GM12892 (cell line): ENCODE data around the gene UBASH3A.

Experiments
- DNase-seq: peaks from one replicate; pipeline ENCODE4 v3.0.0; 2011; ENCODE audit not compliant: insufficient read length
- FAIRE-seq: peaks from 2 replicates; lab custom pipeline; 2011; peaks lifted over from hg19 to GRCh38; lab: Jason Lieb, UNC
- POLR2A ChIP-seq: IDR thresholded peaks from 2 replicates; pipeline ENCODE4 v1.6.1; 2011; ENCODE audit warnings: low read depth, low read length, control low read depth
- POLR2AphosphoS5 ChIP-seq: IDR thresholded peaks from 2 replicates; pipeline ENCODE4 v1.6.1; 2011; ENCODE audit warnings: low read depth, low read length, control low read depth
- TAF1 ChIP-seq: IDR thresholded peaks from 2 replicates; pipeline ENCODE4 v1.6.1; 2011; ENCODE audit warnings: low read depth, mild to moderate bottlenecking, control low read depth, low read length, borderline replicate concordance

The UBASH3A gene

GRCh38 chr21:42409366-42409765 is 5.7 kb downstream of the UBASH3A start:
- DNase-seq (no peak), FAIRE-seq (no peak)

GRCh38 chr21:42411197-42411869 is 7.6 kb downstream of the UBASH3A start:
- DNase-seq (no peak), FAIRE-seq (no peak)

More at GRCh38 chr21:42409366-42409765, 5.7 kb downstream of the UBASH3A start:
- TF ChIP-seq POLR2AphosphoS5 (no peak), TAF1 (no peak), POLR2A (no peak)

DNA sequence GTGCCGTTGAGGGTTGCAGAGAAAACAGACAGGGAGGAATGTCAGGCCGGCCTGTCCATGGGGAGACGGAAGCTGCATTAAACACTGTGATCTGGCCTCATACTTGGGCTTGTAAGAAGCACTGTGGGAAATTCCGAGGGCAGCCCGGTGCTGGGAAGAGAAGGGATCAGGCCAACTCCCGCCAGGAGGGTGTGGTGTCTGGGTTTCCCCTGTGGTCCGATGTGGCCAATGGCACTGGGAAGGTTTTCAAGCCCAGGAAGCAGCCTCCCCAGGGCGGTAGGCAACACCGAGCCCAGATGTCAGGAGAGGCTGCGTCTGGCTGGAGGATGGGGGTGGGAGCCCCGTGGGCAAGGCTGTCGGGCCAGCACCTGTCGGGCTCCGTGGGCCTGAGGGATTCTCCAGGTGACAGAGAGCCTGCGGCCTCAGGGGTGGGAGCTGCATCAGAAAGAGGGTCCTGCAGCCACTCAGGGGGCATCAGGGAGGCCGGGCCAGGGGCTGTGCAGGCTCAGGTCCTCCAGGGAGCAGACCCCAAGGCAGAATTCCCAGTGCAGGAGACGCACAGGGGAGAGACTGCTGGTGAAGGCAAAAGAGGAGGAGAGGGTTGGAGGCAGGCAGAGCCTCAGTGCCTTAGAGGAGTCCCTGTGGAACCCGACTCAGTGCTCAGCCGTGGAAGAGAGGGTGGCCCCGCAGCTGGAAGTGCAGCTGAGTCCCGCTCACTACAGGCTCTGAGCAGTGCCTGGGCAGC is 8.4 kb downstream of the UBASH3A start:
- FAIRE-seq (no peak), DNase-seq (no peak)
- TF ChIP-seq POLR2A (no peak), TAF1 (no peak), POLR2AphosphoS5 (no peak)

More at GRCh38 chr21:42411197-42411869, 7.6 kb downstream of the UBASH3A start:
- TF ChIP-seq TAF1, result no peak
- no peak for TF ChIP-seq POLR2A
- TF ChIP-seq POLR2AphosphoS5, result no peak

DNA sequence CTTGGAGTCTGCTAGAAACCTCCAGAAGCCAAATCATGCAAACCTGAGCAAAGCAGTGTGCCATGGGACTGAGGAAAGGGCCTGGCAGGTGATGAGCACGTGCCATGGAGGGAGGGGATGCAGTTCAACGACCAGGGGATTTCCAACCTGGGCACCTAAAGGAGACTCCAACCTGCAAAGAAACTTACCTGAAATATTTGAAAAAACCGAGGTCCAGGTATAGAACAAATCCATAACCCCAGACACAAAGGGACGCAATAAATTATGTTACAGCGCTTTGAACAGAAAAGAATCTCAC is 8.9 kb downstream of the UBASH3A start:
- FAIRE-seq, result no peak
- DNase-seq, result no peak
- TF ChIP-seq TAF1, result no peak
- TF ChIP-seq POLR2A, result no peak
- no peak for TF ChIP-seq POLR2AphosphoS5

- no peak for TF ChIP-seq TAF1
- DNase-seq (no peak), FAIRE-seq (no peak)
Measured at GRCh38 chr21:42413093-42413492, 9.4 kb downstream of the UBASH3A start.

GRCh38 chr21:42413500-42413899 is 9.8 kb downstream of the UBASH3A start:
- TF ChIP-seq POLR2AphosphoS5 (no peak), TAF1 (no peak), POLR2A (no peak)
- FAIRE-seq (no peak), DNase-seq (no peak)

DNA sequence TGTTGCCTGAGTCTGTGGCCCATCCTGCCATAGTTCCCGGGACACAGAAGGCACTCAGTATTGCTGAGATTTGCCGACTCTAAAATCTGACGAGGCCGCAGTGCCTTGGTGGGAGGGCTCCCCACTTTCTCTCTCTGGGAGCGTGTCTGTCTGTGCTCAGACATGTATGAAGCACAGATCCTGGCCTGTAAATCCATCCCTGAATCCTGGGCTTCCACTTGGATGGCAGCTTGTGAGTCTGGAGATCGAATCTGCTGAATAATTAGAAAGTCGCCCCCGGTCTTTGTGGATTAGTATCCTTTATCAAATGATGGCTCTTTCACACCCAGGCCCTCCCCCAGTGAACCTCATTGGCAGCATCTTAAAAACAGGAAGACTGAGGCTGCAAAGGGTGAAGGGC is 10.4 kb downstream of the UBASH3A start:
- FAIRE-seq, result no peak
- no peak for DNase-seq
- TF ChIP-seq TAF1 (no peak), POLR2A (no peak), POLR2AphosphoS5 (no peak)

GRCh38 chr21:42414553-42414927 is 10.8 kb downstream of the UBASH3A start:
- TF ChIP-seq POLR2AphosphoS5 (0 out of 2 replicates have a peak, but pooled peaks have one; percentile 3), TAF1 (no peak), POLR2A (no peak)
- no peak for DNase-seq
- FAIRE-seq, result no peak

DNA sequence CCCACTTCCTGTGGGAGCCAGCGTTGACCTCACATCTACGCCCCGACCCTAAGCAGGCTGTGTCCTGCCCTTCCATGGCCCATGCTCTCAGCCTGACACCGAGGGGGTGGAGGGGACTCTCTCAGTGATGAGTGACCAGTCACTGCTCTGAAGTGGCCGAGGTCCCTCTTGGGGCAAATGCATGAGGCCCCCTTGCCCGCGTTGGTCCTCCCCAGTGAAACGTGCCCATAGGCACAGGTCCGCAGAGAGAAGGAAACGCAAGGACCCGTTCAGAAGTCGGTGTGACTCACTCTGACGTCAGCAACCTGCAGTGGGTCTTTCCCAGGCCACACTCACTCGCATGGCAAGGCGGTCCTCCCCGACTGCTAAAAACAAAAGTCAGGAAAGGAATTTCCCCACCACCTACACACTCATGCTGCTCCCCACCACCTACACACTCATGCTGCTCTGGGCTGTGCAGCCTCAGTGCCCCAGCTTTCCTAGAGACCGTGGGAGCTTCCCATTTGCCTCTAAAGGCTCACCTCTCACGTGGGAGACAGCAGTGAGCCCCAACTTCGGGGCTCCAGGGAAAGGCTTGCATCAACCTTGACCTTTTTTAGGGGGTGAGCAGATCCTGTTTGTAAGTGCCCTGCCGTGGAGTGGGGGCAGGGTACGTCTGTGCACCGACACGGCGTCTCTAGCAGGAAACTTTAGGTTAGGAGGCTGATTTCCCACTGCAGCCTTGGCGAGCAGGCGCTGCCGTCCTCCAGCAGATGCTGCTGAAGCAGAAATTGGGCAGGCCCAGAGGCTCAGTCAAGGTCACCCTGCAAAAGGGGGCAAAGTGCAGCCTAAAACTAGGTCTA is 11.4 kb downstream of the UBASH3A start:
- DNase-seq (peak; percentile 75), FAIRE-seq (peak; percentile 95)
- TF ChIP-seq TAF1 (no peak), POLR2A (peak; percentile 66)

DNA sequence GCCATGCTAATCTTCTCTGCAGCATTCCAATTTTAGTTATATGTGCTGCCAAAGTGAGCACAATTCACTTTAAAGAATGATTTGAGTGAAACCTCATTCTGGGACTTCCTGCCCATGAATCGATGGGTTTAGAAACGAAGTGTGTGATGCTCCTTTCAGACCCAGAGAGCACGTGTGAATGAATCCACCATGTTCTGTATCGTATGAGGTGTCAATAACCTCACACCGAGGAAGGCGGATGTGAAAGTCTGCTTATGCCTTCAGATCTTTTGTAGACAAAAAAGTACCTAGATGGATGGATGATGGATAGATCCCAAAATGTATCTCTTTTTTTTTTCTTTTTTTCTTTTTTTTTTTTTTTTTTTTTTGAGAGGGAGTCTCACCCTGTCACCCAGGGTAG is 13.8 kb downstream of the UBASH3A start:
- no peak for FAIRE-seq
- TF ChIP-seq POLR2A (no peak), TAF1 (no peak), POLR2AphosphoS5 (no peak)

GRCh38 chr21:42418886-42419285 is 15.2 kb downstream of the UBASH3A start:
- FAIRE-seq (no peak), DNase-seq (no peak)
- TF ChIP-seq POLR2A (no peak), POLR2AphosphoS5 (no peak), TAF1 (no peak)

More for the DNA sequence above, 13.8 kb downstream of the UBASH3A start:
- DNase-seq, result no peak
